IPS DF 19.7 (cell line): Measurements from ENCODE around the gene VIL1.
A peak's percentile ranks its signal among the peaks of the same experiment; 100 is the strongest.

ENCODE experiments used
- DNase-seq: peaks from one replicate; pipeline ENCODE4 v3.0.0-alpha.2; 2013; ENCODE audit warnings: low read depth, low spot score

Gene VIL1

GRCh38 chr2:218438596-218438995 is 19.7 kb downstream of the VIL1 start:
- DNase-seq = no peak

DNA sequence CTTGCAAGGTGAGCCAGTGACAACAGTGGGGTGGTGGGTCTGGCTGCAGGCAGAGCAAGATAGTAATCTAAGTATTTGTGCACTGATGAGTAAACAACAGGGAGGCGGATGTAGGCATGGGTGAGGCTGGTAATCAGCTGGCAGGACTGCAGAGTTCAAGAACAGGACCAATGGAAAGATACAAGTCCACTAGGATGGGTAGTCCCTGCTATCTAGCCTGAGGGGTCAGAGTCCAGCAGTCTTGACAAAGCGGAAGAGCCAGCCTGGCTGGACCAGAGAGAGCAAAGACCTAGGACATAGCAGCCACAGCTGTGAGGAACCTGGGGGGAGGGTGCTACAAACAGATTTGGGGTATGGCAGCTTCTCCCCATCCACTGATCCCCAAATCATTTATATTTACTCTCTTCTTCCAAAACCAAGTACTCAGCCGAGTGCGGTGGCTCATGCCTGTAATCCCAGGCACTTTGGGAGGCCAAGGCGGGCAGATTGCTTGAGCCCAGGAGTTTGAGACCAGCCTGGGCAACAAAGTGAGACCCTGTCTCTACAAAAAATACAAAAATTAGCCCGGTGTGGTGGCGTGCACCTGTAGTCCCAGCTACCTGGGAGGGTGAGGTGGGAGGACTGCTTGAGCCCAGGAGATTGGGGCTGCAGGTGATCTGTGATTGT is 25.9 kb downstream of the VIL1 start:
- DNase-seq = no peak

DNA sequence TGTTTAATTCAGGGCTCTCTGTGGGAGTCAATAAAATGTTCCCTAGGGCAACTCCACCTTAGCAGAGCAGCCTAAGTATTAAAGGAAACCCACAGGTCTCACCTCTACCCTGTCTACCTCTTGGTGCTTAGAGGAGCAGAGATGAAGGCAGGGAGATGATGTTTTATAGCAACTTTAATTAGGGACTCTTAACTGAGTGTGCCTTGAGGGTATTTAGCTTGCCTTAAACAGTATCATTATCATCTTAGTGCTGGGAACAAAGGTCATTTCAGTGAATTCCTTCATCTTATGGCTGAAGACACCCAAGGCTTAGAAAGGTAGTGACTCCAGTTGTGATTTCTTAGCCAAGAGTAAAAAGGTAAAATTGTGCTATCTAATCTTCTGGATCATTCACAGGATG is 26.7 kb downstream of the VIL1 start:
- no peak for DNase-seq

DNA sequence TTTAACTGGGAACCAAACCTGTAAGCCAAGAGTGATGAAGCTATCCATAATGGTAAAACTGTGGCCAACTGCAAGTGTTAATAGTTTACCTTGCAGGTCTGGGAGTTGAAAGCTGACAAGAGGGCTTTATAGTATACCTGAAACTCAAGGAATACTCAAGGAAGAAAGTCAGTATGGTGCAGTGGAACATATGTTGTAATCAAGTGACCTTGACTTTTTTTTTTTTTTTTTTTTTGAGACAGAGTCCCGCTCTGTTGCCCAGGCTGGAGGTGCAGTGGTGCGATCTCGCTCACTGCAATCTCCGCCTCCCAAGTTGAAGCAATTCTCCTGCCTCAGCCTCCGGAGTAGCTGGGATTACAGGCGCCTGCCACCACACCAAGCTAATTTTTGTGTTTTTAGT is 27.6 kb downstream of the VIL1 start:
- DNase-seq = no peak

- no peak for DNase-seq
Measured at GRCh38 chr2:218447072-218447471, 28.1 kb downstream of the VIL1 start.

DNA sequence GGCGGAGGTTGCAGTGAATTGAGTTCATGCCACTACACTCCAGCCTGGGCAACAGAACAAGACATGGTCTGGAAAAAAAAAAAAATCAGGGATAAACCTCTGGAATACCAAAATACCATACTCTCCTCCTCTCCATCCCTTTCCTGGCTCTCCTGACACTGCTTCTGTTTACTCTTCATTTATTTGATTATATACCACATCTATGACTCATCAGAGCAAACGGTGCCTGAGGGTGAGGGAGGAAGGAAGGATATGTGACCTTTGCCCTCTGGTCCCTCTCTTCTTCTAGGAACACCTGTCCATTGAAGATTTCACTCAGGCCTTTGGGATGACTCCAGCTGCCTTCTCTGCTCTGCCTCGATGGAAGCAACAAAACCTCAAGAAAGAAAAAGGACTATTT is 30.0 kb downstream of the VIL1 start:
- no peak for DNase-seq

DNA sequence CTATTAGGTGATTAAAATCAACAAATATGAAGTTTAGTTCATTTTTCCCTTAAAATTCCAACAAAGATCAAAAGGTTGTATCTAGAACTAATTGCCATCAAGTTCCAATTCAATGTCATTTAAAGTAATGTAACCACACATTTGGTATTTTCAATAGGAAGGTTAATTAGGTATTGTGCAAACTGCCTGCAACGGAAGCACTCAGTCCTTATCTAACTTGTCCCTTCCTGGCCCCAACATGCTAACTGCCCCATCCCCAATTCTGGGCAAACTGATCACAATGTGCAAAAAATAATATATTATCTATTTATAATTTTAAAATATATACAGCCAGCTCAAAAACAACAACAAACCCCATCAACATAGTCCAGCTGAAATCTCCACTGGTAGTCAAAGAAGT is 33.2 kb downstream of the VIL1 start:
- DNase-seq = no peak

GRCh38 chr2:218456849-218457248 is 37.9 kb downstream of the VIL1 start:
- DNase-seq = no peak

GRCh38 chr2:218458598-218458997 is 39.7 kb downstream of the VIL1 start:
- no peak for DNase-seq

DNA sequence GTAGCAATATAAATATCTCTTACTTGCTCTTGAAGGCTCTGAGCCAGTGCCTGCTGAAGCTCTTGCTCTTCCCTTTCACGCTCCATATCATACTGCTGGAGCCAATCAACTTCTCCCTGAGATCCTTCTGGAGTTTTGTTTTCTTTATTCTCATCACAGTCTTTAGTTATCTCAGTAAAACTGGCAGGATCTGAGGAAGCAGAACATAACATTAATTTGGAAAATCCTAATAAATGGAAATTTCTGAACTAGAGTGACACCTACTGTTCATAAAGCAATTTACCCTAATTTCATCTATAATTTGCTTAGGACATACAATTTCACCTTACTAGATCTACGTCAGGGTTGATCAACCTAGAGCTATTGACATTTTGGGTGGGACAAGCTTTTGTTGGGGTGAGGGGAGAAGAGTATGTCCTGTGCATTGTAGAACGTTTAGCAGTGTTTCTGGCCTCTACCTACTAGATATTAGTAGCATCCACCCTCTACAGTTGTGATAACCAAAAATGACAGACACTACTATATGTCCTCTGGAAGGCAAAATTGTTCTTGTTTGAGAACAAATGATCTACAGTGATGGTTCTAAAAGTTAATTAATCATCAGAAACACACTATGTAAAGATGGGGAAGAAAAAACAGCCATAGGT is 47.2 kb downstream of the VIL1 start:
- DNase-seq = no peak

GRCh38 chr2:218470448-218470847 is 51.5 kb downstream of the VIL1 start:
- DNase-seq = no peak

DNA sequence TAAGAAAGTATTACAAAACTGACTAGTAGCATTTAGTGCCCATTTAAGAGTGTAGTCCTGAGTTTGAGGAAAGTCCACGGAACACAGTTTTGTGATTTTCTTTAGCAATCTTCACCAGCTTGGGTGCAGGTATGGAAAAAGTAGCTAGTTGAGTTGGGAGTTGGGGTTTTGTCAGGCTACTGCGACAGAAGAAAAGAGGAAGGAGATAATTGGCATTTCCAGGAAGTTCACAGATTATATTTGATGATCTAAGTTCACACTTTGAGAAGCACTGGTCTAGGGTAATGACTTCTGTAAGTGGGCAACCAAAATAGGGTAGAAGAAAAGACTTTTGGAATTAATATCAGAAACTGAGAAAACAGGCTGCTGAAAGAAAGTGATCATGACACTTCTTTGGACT is 52.1 kb downstream of the VIL1 start:
- DNase-seq = no peak

DNA sequence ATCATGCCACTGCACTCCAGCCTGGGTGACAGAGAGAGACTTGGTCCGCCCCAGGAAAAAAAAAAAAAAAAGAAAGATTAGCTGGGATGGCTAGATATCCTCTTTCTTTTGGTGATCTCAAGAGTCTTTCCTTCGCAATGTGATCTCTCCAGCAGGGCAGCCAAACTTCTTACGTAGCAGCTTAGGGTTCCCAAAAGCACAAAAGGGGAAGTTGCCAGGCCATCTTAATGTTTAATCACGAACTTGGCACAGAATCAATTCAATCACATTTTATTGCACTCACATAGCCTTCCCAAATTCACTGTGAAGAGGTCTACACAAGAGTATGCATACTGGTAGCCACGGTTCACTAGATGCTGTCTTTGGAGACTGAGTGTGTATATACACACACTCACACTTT is 53.1 kb downstream of the VIL1 start:
- DNase-seq = no peak

DNA sequence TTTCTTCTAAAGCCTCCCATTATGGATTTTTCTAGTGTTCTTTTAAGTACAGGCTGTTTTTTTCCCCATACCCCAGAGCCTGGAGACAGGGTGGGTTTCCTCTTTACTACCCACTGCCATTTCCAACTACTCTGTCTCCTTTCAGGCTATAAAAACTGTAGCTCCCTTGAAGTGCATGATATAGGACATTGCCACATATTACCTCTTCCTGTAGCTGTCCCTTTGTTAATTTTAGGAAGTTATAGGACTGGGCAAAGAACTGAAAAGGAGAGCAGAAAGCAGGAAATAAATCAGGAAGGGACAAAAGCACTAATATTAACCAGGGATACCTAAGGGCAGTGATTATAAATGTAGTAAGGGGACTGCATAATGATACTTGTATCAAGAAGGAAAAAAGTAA is 54.1 kb downstream of the VIL1 start:
- DNase-seq = no peak

- no peak for DNase-seq
Measured at GRCh38 chr2:218474527-218474926, 55.6 kb downstream of the VIL1 start.

DNA sequence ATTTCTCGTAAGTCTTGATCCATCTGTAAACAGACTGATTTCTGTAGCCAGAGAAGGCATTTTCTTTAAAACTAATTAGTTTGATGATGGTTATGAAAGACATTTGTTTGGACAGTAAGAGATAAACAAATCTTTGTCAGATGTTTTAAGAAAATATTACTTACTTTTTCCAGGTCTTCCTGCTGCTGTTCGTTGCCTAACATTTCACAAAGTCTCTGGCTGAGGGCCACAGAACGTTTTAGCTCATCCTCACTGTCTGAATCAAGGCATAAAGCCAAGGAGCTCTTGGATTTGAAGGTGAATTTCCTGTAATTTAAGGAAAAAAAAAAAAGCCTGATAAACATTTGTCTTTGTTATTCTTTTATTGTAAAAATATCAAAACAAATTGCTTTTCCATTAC is 57.8 kb downstream of the VIL1 start:
- no peak for DNase-seq

GRCh38 chr2:218477247-218477646 is 58.3 kb downstream of the VIL1 start:
- DNase-seq = no peak

DNA sequence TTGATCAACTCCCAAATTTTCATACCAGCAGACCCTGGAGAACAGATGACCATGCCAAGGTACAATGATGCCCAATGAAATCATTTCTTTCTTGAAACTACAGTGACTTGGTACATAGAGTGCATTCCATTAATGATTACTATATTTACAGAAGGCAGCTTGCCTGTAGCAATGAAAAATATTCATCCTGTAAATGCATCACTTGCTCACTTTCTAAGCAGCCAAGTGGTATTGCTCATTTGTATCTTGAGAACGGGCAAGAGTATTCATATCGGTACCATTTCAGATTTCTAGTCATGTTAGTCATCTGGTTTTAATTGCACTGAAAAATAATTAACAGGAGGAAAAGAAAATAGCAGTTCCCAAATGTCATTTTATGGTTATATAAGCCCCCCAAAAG is 59.6 kb downstream of the VIL1 start:
- no peak for DNase-seq

DNA sequence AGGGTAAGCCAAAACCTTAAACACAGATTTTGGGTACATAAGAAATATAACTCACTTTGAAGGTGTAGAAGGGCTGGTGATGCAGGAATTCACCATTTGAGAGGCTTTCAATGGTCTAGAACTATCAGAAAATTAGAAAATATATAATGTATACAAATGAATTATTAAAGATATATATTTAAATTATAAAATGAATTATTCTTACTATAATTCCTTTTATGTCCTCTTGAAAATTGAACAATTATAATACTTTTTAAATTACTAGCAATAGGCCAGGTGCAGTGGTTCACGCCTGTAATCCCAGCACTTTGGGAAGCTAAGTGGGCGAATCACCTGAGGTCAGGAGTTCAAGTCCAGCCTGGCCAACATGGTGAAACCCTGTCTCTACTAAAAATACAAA is 60.7 kb downstream of the VIL1 start:
- DNase-seq = no peak

DNA sequence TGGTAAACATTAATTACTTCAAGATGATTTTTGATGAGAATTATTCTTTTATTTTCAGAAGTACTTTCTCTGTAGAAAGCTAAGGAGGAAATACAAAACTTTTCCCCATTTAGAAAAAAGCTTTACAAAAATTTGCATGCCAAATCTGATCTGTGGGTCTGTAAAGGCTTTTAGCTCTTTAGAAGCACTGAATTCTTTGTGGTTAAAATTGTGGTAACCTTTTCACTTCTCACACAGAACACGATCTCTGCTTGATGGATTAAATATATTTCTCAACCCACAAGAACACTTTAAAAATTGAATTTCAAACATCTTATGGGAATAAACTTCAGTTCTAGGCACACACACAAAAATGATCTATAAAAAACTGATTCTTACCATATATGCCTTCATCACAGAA is 63.7 kb downstream of the VIL1 start:
- no peak for DNase-seq

DNA sequence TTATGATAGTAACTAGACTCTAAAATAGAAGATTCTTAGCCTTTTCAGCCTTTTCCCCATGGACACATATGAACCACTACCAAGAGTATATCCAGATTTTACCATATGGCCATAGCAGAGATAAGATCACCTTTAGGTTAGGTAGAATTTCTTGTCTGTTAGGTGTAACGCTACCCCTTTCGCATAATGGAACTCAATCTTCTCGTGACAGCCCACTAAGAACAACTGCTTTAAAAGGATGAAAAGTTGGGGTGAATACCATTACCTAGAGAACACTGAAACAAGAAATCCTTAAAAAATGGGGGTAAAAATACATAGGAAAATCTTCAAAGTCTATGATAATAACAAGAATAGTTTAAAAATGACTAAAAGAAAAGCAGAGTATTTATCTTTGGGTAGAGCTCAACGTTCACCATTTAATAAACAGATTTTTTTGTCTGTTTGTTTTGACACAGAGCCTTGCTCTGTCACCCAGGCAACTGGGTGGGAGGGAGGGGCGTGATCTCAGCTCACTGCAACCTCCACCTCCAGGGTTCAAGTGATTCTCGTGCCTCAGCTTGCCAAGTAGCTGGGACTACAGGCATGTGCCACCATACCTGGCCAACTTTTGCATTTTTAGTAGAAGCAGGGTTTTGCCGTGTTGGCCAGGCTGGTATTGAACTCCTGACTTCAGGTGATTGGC is 67.2 kb downstream of the VIL1 start:
- DNase-seq = no peak

- DNase-seq = no peak
Measured at GRCh38 chr2:218500501-218501060, 81.7 kb downstream of the VIL1 start.

GRCh38 chr2:218501665-218502064 is 82.7 kb downstream of the VIL1 start:
- peak; percentile 47 for DNase-seq
